Uterus (tissue), 4 donors: ENCODE results near the gene CD81. TPM values are rescaled to one million over a fixed set of nuclear protein-coding genes. Genes with fewer than 3 reads are reported as not detected.

Experiments used
- DNase-seq, 2 donors: peaks; one replicate each; pipeline ENCODE4 v3.0.0-alpha.2; 2019 to 2020
- H3K27ac ChIP-seq, 2 donors: fragments of 200-600 bp; sonication (generic); 1 replicate in 1 of 2; 2 replicates in 1 of 2; pipeline ENCODE4 v1.5.1; 2016 to 2018
- H3K27me3 ChIP-seq, 2 donors: fragments of 200-600 bp; sonication (generic); one replicate each; pipeline ENCODE4 v1.5.1; 2018 to 2019; ENCODE audit warnings: control low read depth in 1 of 2
- H3K36me3 ChIP-seq, 2 donors: fragments of 200-600 bp; sonication (generic); one replicate each; pipeline ENCODE4 v1.5.1; 2019; ENCODE audit warnings: control low read depth in 1 of 2
- H3K4me1 ChIP-seq, 2 donors: fragments of 200-600 bp; sonication (generic); one replicate each; pipeline ENCODE4 v1.5.1; 2018 to 2019; ENCODE audit warnings: control low read depth in 1 of 2
- H3K4me3 ChIP-seq, 2 donors: fragments of 200-600 bp; sonication (generic); 1 replicate in 1 of 2; 2 replicates in 1 of 2; pipeline ENCODE4 v1.5.1; 2018 to 2019; ENCODE audit warnings: mild to moderate bottlenecking in 1 of 2
- H3K9me3 ChIP-seq, 2 donors: fragments of 200-600 bp; sonication (generic); one replicate each; pipeline ENCODE4 v1.5.1; 2019; ENCODE audit warnings: control low read depth in 1 of 2
- POLR2A ChIP-seq, 2 donors: fragments of 450-650 bp; IDR thresholded peaks; one replicate each; pipeline ENCODE4 v1.6.1; 2016; ENCODE audit warnings: antibody characterized with exemption in 2 of 2, mild to moderate bottlenecking in 1 of 2, moderate library complexity in 1 of 2
- intact Hi-C: fragments of 100-400 bp; cut with DNase I; formaldehyde crosslinking; loops from one replicate; pipeline ENCODE4 v1.15.1; 2023; ENCODE audit warnings: low total_unique reads
- total RNA-seq, 4 donors: library from RNA; depleted of rRNA in 3 of 4; stranded (reverse); fragments of >200 nt in 3 of 4; gene quantifications; one replicate each; pipeline versions ENCODE4 v1.1.0 to v1.2.4, GENCODE V29; 2014 to 2023
- TF ChIP-seq, protein P1 (sequence below), 4 experiments: fragments of 200-600 bp in 2 of 4; fragments of 450-650 bp in 2 of 4; sonication (generic) in 2 of 4; IDR thresholded peaks; one replicate each; pipeline ENCODE4 v1.5.1; 2016 to 2019; ENCODE audit warnings: antibody characterized with exemption in 4 of 4, mild to moderate bottlenecking in 2 of 4, moderate library complexity in 1 of 4
- donor health status: DM: yes; HTN: yes; CAD: no.

CD81 gene
- total RNA-seq, 4 donors from 2014 or later, result 394 to 852 (median 626) TPM

DNA sequence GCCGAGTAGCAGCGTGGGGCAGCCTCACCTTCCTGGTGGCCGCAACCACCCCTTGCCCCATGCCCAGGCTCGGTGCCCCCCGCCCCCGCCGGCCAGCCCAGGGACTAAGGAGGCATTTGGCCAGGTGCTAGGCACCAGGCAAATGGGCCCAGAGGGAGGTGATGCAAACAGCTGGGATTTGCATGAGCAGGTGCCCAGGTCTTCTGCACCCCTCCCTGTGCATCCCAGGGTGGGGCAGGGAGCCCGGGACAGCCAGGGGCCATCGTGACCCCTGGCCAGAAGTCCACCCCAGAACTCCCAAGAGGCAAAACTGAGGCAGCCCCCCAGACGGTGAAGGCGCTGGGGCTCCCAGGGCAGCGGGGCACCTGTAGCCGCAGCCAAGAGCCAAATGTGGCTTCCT, 49.1 kb downstream of the CD81 start:
- Histone ChIP-seq H3K4me1 (no peaks in the 10 kb centered on the region), H3K9me3 (no peaks in the 10 kb centered on the region), H3K4me3 (no peak overlapping the region), H3K27ac (no peak overlapping the region), H3K27me3 (no peaks in the 10 kb centered on the region), H3K36me3 (no peaks in the 10 kb centered on the region)
- DNase-seq, result no peak
- no peak for TF ChIP-seq POLR2A (IDR thresholded peaks at IDR 0.05)
- TF ChIP-seq, protein P1, sequence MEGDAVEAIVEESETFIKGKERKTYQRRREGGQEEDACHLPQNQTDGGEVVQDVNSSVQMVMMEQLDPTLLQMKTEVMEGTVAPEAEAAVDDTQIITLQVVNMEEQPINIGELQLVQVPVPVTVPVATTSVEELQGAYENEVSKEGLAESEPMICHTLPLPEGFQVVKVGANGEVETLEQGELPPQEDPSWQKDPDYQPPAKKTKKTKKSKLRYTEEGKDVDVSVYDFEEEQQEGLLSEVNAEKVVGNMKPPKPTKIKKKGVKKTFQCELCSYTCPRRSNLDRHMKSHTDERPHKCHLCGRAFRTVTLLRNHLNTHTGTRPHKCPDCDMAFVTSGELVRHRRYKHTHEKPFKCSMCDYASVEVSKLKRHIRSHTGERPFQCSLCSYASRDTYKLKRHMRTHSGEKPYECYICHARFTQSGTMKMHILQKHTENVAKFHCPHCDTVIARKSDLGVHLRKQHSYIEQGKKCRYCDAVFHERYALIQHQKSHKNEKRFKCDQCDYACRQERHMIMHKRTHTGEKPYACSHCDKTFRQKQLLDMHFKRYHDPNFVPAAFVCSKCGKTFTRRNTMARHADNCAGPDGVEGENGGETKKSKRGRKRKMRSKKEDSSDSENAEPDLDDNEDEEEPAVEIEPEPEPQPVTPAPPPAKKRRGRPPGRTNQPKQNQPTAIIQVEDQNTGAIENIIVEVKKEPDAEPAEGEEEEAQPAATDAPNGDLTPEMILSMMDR (IDR thresholded peaks at IDR 0.05), result no peak
- intact Hi-C loops, result loop anchor here (10.0 kb wide), 1 partner anchor 469 kb away; no protein-coding TSS in a partner anchor

DNA sequence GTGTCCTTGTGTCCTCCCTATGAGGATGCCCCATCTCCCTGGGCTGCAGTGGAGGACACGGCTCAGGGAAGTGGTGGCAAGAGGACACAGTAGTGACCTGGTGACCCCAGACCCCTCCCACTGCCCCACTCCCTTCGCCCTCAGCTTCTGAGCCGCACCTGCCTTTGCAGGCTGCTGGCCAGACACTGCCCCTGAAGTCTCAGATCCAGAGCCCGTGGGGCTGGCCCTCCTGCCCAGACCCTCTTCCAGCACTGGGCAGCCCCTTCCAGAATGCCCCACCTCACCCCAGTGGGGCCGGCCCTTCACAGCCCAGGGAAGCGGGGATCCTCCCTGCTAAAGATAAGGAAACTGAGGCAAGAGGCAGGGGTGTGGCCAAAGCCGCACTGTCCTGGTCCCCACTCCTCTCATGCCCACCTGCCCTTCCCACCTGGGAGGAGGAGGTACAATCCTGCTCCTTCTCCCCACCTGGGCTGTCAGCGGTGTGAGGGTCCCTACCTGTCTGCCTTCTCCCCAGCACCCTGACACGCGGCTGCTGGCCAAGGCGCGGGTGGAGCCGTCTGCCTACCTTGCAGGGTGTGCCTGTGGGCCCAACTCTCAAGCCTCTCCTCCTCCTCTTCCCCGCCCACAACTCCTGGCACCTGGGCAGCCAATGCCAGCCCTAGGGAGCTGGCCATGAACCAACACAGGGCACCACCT, 49.9 kb downstream of the CD81 start:
- H3K27ac ChIP-seq, result no peak overlapping the region
- H3K4me3 ChIP-seq, result no peak overlapping the region
- H3K9me3 ChIP-seq, result no peaks in the 10 kb centered on the region
- no peak for TF ChIP-seq POLR2A (IDR thresholded peaks at IDR 0.05)
- TF ChIP-seq, protein P1 (IDR thresholded peaks at IDR 0.05), result no peak
- intact Hi-C loops, result loop anchor here (10.0 kb wide), 1 partner anchor 468 kb away; no protein-coding TSS in a partner anchor
- no peak for DNase-seq
- no peaks in the 10 kb centered on the region for H3K27me3 ChIP-seq
- no peaks in the 10 kb centered on the region for H3K36me3 ChIP-seq
- H3K4me1 ChIP-seq, result no peaks in the 10 kb centered on the region

DNA sequence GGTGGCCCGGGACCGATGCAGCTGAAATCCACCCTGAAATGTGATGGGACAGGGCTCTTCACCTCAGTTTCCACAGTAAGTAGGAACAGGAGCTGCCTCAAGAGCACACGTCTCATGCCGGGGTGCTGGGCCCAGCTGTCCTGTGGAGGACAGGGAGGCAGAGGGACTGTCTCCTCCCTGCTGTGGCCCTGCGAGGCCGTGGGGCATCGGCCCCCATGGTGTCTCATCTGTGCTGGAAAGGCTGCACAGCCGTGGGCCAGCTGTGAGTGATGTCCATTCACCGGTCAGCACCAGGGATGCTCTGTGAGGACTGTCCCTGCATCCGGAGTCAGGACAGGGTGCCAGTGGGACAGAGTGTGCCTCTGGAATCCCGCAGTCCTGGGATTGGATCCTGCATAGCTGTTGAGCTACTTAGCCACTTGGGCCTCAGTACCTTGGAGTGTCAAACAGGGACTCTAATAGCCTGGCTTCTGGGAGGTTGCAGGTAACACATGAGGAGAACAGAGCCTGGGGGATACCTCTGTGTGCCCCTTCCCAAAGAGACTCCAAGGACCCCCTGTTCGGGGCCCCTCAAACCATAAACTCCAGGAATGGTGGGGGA, 50.7 kb downstream of the CD81 start:
- DNase-seq, result no peak
- Histone ChIP-seq H3K9me3 (no peaks in the 10 kb centered on the region), H3K27ac (no peak overlapping the region), H3K4me1 (no peaks in the 10 kb centered on the region), H3K27me3 (no peaks in the 10 kb centered on the region), H3K4me3 (no peak overlapping the region), H3K36me3 (no peaks in the 10 kb centered on the region)
- intact Hi-C loops, result loop anchor here (2.0 to 10.0 kb wide), 2 partner anchors 103 to 467 kb away; no protein-coding TSS in a partner anchor
- TF ChIP-seq POLR2A (IDR thresholded peaks at IDR 0.05), result no peak
- TF ChIP-seq, protein P1 (IDR thresholded peaks at IDR 0.05), result no peak

DNA sequence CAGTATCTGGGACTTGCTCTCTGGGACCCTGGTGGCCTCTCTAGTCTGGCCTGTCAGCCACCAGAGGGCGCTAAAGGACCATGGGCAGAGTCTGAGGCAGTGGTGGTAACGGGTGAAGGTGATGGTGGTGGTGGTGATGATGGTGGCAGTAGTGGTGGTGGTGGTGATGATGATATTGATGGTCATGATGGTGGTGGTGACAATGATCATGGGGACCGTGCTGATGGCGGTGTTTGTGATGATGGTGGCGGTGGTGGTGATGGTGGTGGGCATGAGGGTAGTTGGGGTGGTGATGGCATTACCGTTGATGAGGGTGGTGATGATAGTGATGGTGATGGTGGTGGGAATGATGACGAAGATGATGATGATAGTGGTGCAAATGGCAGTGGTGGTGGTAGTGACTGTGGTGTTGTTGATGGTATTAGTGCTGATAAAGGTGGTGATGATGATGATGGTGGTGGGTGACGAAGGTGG, 51.2 kb downstream of the CD81 start:
- Histone ChIP-seq H3K27ac (no peak overlapping the region), H3K9me3 (no peaks in the 10 kb centered on the region), H3K4me1 (no peaks in the 10 kb centered on the region), H3K27me3 (no peaks in the 10 kb centered on the region), H3K36me3 (no peaks in the 10 kb centered on the region), H3K4me3 (no peak overlapping the region)
- no peak for TF ChIP-seq POLR2A (IDR thresholded peaks at IDR 0.05)
- TF ChIP-seq, protein P1 (IDR thresholded peaks at IDR 0.05), result peak; percentile 46 to 89 (median 73)
- intact Hi-C loops, result loop anchor here (2.0 to 10.0 kb wide), 2 partner anchors 102 to 466 kb away; no protein-coding TSS in a partner anchor
- peak in 1 of 2 donors; percentile 50 for DNase-seq

DNA sequence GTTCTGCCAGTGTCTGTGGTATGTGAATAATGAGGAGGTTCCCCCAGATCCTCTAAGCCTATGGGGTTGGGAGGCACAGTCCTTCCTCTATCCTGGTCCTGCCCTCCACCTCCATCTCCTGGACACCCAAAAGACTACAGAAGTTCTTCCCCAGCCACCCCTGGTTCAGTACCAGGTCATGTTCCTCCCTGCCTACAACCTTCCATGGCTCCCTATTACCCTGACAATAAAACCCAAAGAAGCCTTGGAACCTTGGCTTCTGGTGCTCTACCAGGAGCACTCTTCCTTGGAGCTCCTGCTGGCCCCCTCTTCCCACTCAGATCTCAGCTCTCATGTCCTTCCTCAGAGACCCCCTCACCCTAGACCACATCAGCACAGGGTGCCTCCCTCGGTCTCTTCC, 54.3 kb downstream of the CD81 start:
- Histone ChIP-seq H3K36me3 (no peaks in the 10 kb centered on the region), H3K4me3 (no peak overlapping the region), H3K4me1 (no peaks in the 10 kb centered on the region), H3K27me3 (no peaks in the 10 kb centered on the region), H3K27ac (no peak overlapping the region), H3K9me3 (no peaks in the 10 kb centered on the region)
- TF ChIP-seq, protein P1 (IDR thresholded peaks at IDR 0.05), result no peak
- TF ChIP-seq POLR2A (IDR thresholded peaks at IDR 0.05), result no peak
- no peak for DNase-seq
- intact Hi-C loops, result no loop called here
